HepG2 (cell line): ENCODE data around the gene NPC1.

Source experiments
- CTCF ChIP-seq: sonication (generic); formaldehyde crosslinking; IDR thresholded peaks from 2 replicates; pipeline ENCODE4 v1.5.0; 2020; ENCODE audit warnings: mild to moderate bottlenecking, missing genetic modification reagents, moderate library complexity
- E2F5 ChIP-seq: sonication (generic); formaldehyde crosslinking; conservative IDR thresholded peaks from 2 replicates; pipeline ENCODE4 v1.4.0; 2020; ENCODE audit warnings: missing genetic modification reagents
- IRF9 ChIP-seq: sonication (generic); formaldehyde crosslinking; IDR thresholded peaks from 2 replicates; pipeline ENCODE4 v1.8.0; 2022; ENCODE audit warnings: missing genetic modification reagents, mild to moderate bottlenecking, borderline replicate concordance
- MAF1 ChIP-seq: sonication (generic); formaldehyde crosslinking; IDR thresholded peaks from 2 replicates; pipeline ENCODE4 v1.5.0; 2020; ENCODE audit warnings: missing genetic modification reagents, borderline replicate concordance
- MYC ChIP-seq: sonication (generic); formaldehyde crosslinking; IDR thresholded peaks from 2 replicates; pipeline ENCODE4 v1.9.0; 2021; ENCODE audit warnings: missing genetic modification reagents, borderline replicate concordance
- NFE2L2 ChIP-seq: fragments of 150-350 bp; IDR thresholded peaks from 2 replicates; pipeline ENCODE4 v1.6.1; 2014; ENCODE audit warnings: low read length
- NR2C2 ChIP-seq: sonication (generic); formaldehyde crosslinking; IDR thresholded peaks from 2 replicates; pipeline ENCODE4 v1.4.0; 2020; ENCODE audit warnings: missing genetic modification reagents, mild to moderate bottlenecking, moderate library complexity, borderline replicate concordance
- POLR2A ChIP-seq, 2 experiments: IDR thresholded peaks; 2 replicates each; pipeline ENCODE4 v1.6.1; 2011; ENCODE audit warnings: low read depth in 2 of 2, low read length in 2 of 2, mild to moderate bottlenecking in 1 of 2, moderate library complexity in 1 of 2; ENCODE audit not compliant: insufficient read depth in 1 of 2
- PRDM10 ChIP-seq: sonication (generic); formaldehyde crosslinking; IDR thresholded peaks from 2 replicates; pipeline ENCODE4 v1.4.0; 2020; ENCODE audit warnings: low read depth, missing genetic modification reagents
- RAD51 ChIP-seq: fragments of 450-650 bp; IDR thresholded peaks from 2 replicates; pipeline ENCODE4 v1.6.1; 2016; ENCODE audit warnings: borderline replicate concordance
- ZHX1 ChIP-seq: sonication (generic); formaldehyde crosslinking; IDR thresholded peaks from 2 replicates; pipeline ENCODE4 v1.8.1; 2022; ENCODE audit warnings: low read depth, mild to moderate bottlenecking, missing genetic modification reagents
- ZNF12 ChIP-seq: sonication (generic); formaldehyde crosslinking; IDR thresholded peaks from 2 replicates; pipeline ENCODE4 v1.5.0; 2020; ENCODE audit warnings: missing genetic modification reagents
- ZNF264 ChIP-seq: sonication (generic); formaldehyde crosslinking; IDR thresholded peaks from 2 replicates; pipeline ENCODE4 v1.4.0; 2020; ENCODE audit warnings: missing genetic modification reagents
- ZNF749 ChIP-seq: sonication (generic); formaldehyde crosslinking; IDR thresholded peaks from 2 replicates; pipeline ENCODE4 v1.8.0; 2022; ENCODE audit warnings: mild to moderate bottlenecking, missing genetic modification reagents, moderate library complexity, borderline replicate concordance

- TF ChIP-seq RAD51 (no peak), POLR2A (IDR thresholded peaks at IDR 0.05; ENCODE audit: insufficient read depth in 1 of 2, low read depth in 2 of 2, low read length in 2 of 2) (no peak), ZNF12 (no peak), IRF9 (no peak), MAF1 (CRISPR knock-in tag) (no peak), PRDM10 (CRISPR knock-in tag) (no peak), ZHX1 (CRISPR knock-in tag) (no peak), CTCF (no peak), ZNF749 (CRISPR knock-in tag) (no peak), E2F5 (CRISPR knock-in tag) (no peak), NR2C2 (CRISPR knock-in tag) (no peak), MYC (CRISPR knock-in tag) (no peak), ZNF264 (no peak), NFE2L2 (no peak)
Measured at GRCh38 chr18:23504720-23505119, 81.6 kb downstream of the NPC1 start.
